K562 (cell line): ENCODE measurements around the gene LAMTOR4. TPM values are rescaled to one million over a fixed set of nuclear protein-coding genes. Genes with fewer than 3 reads are reported as not detected.

Source experiments
- ARID4B ChIP-seq: sonication (generic); formaldehyde crosslinking; IDR thresholded peaks from 2 replicates; pipeline ENCODE4 v1.8.0; 2022; ENCODE audit warnings: mild to moderate bottlenecking, missing genetic modification reagents
- ATF7 ChIP-seq: fragments of 450-650 bp; IDR thresholded peaks from 2 replicates; pipeline ENCODE4 v1.7.1; 2014; ENCODE audit warnings: mild to moderate bottlenecking, moderate library complexity
- C11orf30 ChIP-seq: fragments of 450-650 bp; IDR thresholded peaks from 2 replicates; pipeline ENCODE4 v1.6.1; 2016; ENCODE audit warnings: low read depth, mild to moderate bottlenecking
- CHCHD3 ChIP-seq: fragments of 250-450 bp; sonication (Bioruptor Pico); IDR thresholded peaks from 2 replicates; pipeline ENCODE4 v2.1.2; 2022; ENCODE audit warnings: mild to moderate bottlenecking
- HMG20B ChIP-seq: fragments of 250-450 bp; sonication (Bioruptor Pico); IDR thresholded peaks from 2 replicates; pipeline ENCODE4 v1.5.0; 2021; ENCODE audit warnings: mild to moderate bottlenecking
- HNRNPK ChIP-seq: fragments of 200-400 bp; formaldehyde crosslinking; IDR thresholded peaks from one replicate; pipeline ENCODE4 v1.6.1; 2018; ENCODE audit warnings: mild to moderate bottlenecking, low read depth, low read length; ENCODE audit not compliant: poor library complexity, severe bottlenecking
- MECOM ChIP-seq: fragments of 250-450 bp; sonication (Bioruptor Pico); IDR thresholded peaks from 2 replicates; pipeline ENCODE4 v1.8.0; 2022; ENCODE audit warnings: inconsistent platforms
- MXI1 ChIP-seq: IDR thresholded peaks from 2 replicates; pipeline ENCODE4 v1.6.1; 2011; ENCODE audit warnings: low read depth, mild to moderate bottlenecking, improper control_type of control experiment, low read length
- MYC ChIP-seq, 2 experiments: fragments of 250-450 bp in 1 of 2; sonication (Bioruptor Pico) in 1 of 2; IDR thresholded peaks; 2 replicates each; pipeline versions ENCODE4 v1.5.1 to v1.6.1; 2012 to 2021; ENCODE audit warnings: low read depth in 2 of 2, borderline replicate concordance in 1 of 2, improper control_type of control experiment in 1 of 2, low read length in 1 of 2, mild to moderate bottlenecking in 1 of 2, moderate library complexity in 1 of 2
- NCOA2 ChIP-seq, 2 experiments: fragments of 450-650 bp; IDR thresholded peaks; 2 replicates each; pipeline ENCODE4 v1.6.1; 2018; ENCODE audit warnings: mild to moderate bottlenecking in 2 of 2, moderate library complexity in 1 of 2; ENCODE audit not compliant: partially characterized antibody in 2 of 2
- PCBP1 ChIP-seq: fragments of 200-400 bp; formaldehyde crosslinking; IDR thresholded peaks from 2 replicates; pipeline ENCODE4 v1.6.1; 2018; ENCODE audit warnings: mild to moderate bottlenecking, low read depth, low read length; ENCODE audit not compliant: poor library complexity, severe bottlenecking
- YY1 ChIP-seq, 3 experiments: IDR thresholded peaks; 2 replicates each; pipeline ENCODE4 v1.6.1; 2011; ENCODE audit warnings: low read length in 2 of 3, mild to moderate bottlenecking in 2 of 3, moderate library complexity in 2 of 3, borderline replicate concordance in 1 of 3, control low read depth in 1 of 3, low read depth in 1 of 3; ENCODE audit not compliant: insufficient read depth in 3 of 3, insufficient replicate concordance in 2 of 3, control insufficient read depth in 1 of 3, insufficient read length in 1 of 3; ENCODE audit errors: extremely low read depth in 1 of 3
- ZNF212 ChIP-seq: fragments of 450-650 bp; formaldehyde crosslinking; IDR thresholded peaks from 2 replicates; pipeline ENCODE4 v1.4.0; 2020; ENCODE audit warnings: mild to moderate bottlenecking
- ZNF41 ChIP-seq: fragments of 250-450 bp; sonication (Bioruptor Pico); conservative IDR thresholded peaks from 2 replicates; pipeline ENCODE4 v1.4.0; 2020; ENCODE audit warnings: mild to moderate bottlenecking
- polyA plus RNA-seq, 8 experiments: library from polyadenylated mRNA; depleted of rRNA in 4 of 8; stranded (reverse) in 5 of 8; unstranded in 3 of 8; fragments of >200 nt; fragmentation: Nextera tagmentation in 2 of 8; fragmentation: Illumina TruSeq in 1 of 8; extraction: Ambion mirVana in 2 of 8; extraction: Trizol in 1 of 8; gene quantifications; 2 replicates each; pipeline versions ENCODE4 v1.2.1 to v1.2.3, GENCODE V29; 2011 to 2014; ENCODE audit warnings: inconsistent platforms in 1 of 8, missing spikeins in 1 of 8
- total RNA-seq, 7 experiments: library from RNA; depleted of rRNA in 6 of 7; stranded (reverse); fragments of >200 nt in 6 of 7; fragmentation: Illumina TruSeq in 2 of 7; extraction: Trizol in 2 of 7; gene quantifications; 2 replicates each; pipeline versions ENCODE4 v1.2.1 to v1.2.3, GENCODE V29; 2011 to 2021; ENCODE audit warnings: low replicate concordance in 1 of 7
- TF ChIP-seq, protein P1 (sequence below): fragments of 200-400 bp; formaldehyde crosslinking; IDR thresholded peaks from 2 replicates; pipeline ENCODE4 v1.6.1; 2017; ENCODE audit warnings: mild to moderate bottlenecking, low read depth, low read length, moderate library complexity
- TF ChIP-seq, protein P2 (sequence below): fragments of 150-350 bp; conservative IDR thresholded peaks from 2 replicates; pipeline ENCODE4 v1.6.1; 2014; ENCODE audit warnings: low read length

The LAMTOR4 gene
- total and polyA plus RNA-seq, 9 of the 15 experiments (the other 6 are each of a cell fraction or from before 2014, with no cell fraction given), result 79.6 to 314 (median 195) TPM

GRCh38 chr7:100177045-100178001 is 28.6 kb downstream of the LAMTOR4 start, which contains the start of the genes GPC2 and STAG3 (continued):
- TF ChIP-seq, protein P1, sequence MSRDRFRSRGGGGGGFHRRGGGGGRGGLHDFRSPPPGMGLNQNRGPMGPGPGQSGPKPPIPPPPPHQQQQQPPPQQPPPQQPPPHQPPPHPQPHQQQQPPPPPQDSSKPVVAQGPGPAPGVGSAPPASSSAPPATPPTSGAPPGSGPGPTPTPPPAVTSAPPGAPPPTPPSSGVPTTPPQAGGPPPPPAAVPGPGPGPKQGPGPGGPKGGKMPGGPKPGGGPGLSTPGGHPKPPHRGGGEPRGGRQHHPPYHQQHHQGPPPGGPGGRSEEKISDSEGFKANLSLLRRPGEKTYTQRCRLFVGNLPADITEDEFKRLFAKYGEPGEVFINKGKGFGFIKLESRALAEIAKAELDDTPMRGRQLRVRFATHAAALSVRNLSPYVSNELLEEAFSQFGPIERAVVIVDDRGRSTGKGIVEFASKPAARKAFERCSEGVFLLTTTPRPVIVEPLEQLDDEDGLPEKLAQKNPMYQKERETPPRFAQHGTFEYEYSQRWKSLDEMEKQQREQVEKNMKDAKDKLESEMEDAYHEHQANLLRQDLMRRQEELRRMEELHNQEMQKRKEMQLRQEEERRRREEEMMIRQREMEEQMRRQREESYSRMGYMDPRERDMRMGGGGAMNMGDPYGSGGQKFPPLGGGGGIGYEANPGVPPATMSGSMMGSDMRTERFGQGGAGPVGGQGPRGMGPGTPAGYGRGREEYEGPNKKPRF, result no peak
- peak; percentile 53 for TF ChIP-seq PCBP1
- TF ChIP-seq MECOM (CRISPR knock-in tag), result no peak
- TF ChIP-seq, protein P2, sequence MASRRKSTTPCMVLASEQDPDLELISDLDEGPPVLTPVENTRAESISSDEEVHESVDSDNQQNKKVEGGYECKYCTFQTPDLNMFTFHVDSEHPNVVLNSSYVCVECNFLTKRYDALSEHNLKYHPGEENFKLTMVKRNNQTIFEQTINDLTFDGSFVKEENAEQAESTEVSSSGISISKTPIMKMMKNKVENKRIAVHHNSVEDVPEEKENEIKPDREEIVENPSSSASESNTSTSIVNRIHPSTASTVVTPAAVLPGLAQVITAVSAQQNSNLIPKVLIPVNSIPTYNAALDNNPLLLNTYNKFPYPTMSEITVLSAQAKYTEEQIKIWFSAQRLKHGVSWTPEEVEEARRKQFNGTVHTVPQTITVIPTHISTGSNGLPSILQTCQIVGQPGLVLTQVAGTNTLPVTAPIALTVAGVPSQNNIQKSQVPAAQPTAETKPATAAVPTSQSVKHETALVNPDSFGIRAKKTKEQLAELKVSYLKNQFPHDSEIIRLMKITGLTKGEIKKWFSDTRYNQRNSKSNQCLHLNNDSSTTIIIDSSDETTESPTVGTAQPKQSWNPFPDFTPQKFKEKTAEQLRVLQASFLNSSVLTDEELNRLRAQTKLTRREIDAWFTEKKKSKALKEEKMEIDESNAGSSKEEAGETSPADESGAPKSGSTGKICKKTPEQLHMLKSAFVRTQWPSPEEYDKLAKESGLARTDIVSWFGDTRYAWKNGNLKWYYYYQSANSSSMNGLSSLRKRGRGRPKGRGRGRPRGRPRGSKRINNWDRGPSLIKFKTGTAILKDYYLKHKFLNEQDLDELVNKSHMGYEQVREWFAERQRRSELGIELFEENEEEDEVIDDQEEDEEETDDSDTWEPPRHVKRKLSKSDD, result no peak
- no peak for TF ChIP-seq HNRNPK
- TF ChIP-seq ARID4B (CRISPR knock-in tag), result no peak; the same call in 1 of the 2 replicates
- TF ChIP-seq YY1 (IDR thresholded peaks at IDR 0.05; ENCODE audit: borderline replicate concordance in 1 of 3, control insufficient read depth in 1 of 3, extremely low read depth in 1 of 3, insufficient read depth in 3 of 3, insufficient read length in 1 of 3, insufficient replicate concordance in 2 of 3, low read depth in 1 of 3, low read length in 2 of 3), result peak in 1 of 3 experiments; percentile 26
- TF ChIP-seq ZNF41 (CRISPR knock-in tag), result no peak
- TF ChIP-seq MYC (IDR thresholded peaks at IDR 0.05; ENCODE audit: low read depth, low read length), result 0 out of 2 replicates have a peak, but pooled peaks have one; percentile 54
- no peak for TF ChIP-seq MYC (CRISPR knock-in tag; IDR thresholded peaks at IDR 0.05; ENCODE audit: borderline replicate concordance, low read depth)
- TF ChIP-seq C11orf30, result no peak
- TF ChIP-seq HMG20B, result no peak
- TF ChIP-seq NCOA2 (IDR thresholded peaks at IDR 0.05; ENCODE audit: partially characterized antibody in 2 of 2), result no peak
- TF ChIP-seq ATF7, result peak; percentile 31; the same call in 1 of the 2 replicates
- TF ChIP-seq CHCHD3 (CRISPR knock-in tag), result no peak
- no peak for TF ChIP-seq ZNF212
- no peak for TF ChIP-seq MXI1
